Transverse colon (tissue), 4 donors: Measurements from ENCODE around the gene RAI14. TPM values are rescaled to one million over a fixed set of nuclear protein-coding genes. Genes with fewer than 3 reads are reported as not detected.
A peak's percentile ranks its signal among the peaks of the same experiment; 100 is the strongest.

Experiments used
- DNase-seq: peaks from one replicate; pipeline ENCODE4 v3.0.0-alpha.2; 2019
- H3K27ac ChIP-seq, 4 donors: fragments of 200-600 bp; sonication (generic); 2 replicates each; pipeline ENCODE4 v1.5.1; 2016 to 2018; ENCODE audit warnings: inconsistent platforms in 4 of 4
- H3K27me3 ChIP-seq: fragments of 200-600 bp; sonication (generic); 2 replicates; pipeline ENCODE4 v1.5.1; 2017; ENCODE audit warnings: inconsistent platforms
- H3K36me3 ChIP-seq, 4 donors: fragments of 200-600 bp; sonication (generic); 2 replicates each; pipeline ENCODE4 v1.5.1; 2017 to 2019; ENCODE audit warnings: inconsistent platforms in 4 of 4
- H3K4me1 ChIP-seq, 4 donors: fragments of 200-600 bp; sonication (generic); 2 replicates each; pipeline ENCODE4 v1.5.1; 2017 to 2020; ENCODE audit warnings: inconsistent platforms in 4 of 4
- H3K4me3 ChIP-seq, 4 donors: fragments of 200-600 bp; sonication (generic); 1 replicate in 1 of 4; 2 replicates in 3 of 4; pipeline versions ENCODE4 v1.5.1 to v1.6.1; 2017 to 2019; ENCODE audit warnings: inconsistent platforms in 4 of 4
- H3K9me3 ChIP-seq, 2 donors: fragments of 200-600 bp; sonication (generic); 2 replicates each; pipeline ENCODE4 v1.5.1; 2017 to 2019; ENCODE audit warnings: inconsistent platforms in 2 of 2
- CTCF ChIP-seq, 5 experiments: fragments of 200-600 bp in 3 of 5; fragments of 450-650 bp in 2 of 5; sonication (generic) in 3 of 5; IDR thresholded peaks; 1 replicate in 2 of 5; 2 replicates in 3 of 5; pipeline ENCODE4 v1.5.1; 2016 to 2017; ENCODE audit warnings: antibody characterized with exemption in 5 of 5, inconsistent platforms in 3 of 5, mild to moderate bottlenecking in 2 of 5, moderate library complexity in 1 of 5
- EP300 ChIP-seq: sonication (generic); formaldehyde crosslinking; IDR thresholded peaks from one replicate; pipeline ENCODE4 v1.6.1; 2017; ENCODE audit warnings: antibody characterized with exemption, low read depth
- POLR2A ChIP-seq: fragments of 450-650 bp; IDR thresholded peaks from one replicate; pipeline ENCODE4 v1.6.1; 2016; ENCODE audit warnings: antibody characterized with exemption, mild to moderate bottlenecking, moderate library complexity
- POLR2AphosphoS5 ChIP-seq, 3 donors: sonication (generic); formaldehyde crosslinking; IDR thresholded peaks; one replicate each; pipeline ENCODE4 v1.6.1; 2016; ENCODE audit warnings: antibody characterized with exemption in 3 of 3
- WGBS, 2 donors: methylation state at CpG; one replicate each; pipeline ENCODE4 v1.1.5; 2018; ENCODE audit warnings: low coverage in 1 of 2; 5-methylcytosine and 5-hydroxymethylcytosine counted together
- in situ Hi-C, 4 donors: fragments of 200-750 bp; cut with MboI; loops; one replicate each; pipeline versions ENCODE4 v1.15.0 to v1.15.1; 2017; ENCODE audit warnings: low sequenced_read_pairs in 3 of 4, low pct_ligation_motif_present in 1 of 4, low pct_unique_long_range_greater_than_20kb in 1 of 4
- intact Hi-C: fragments of 100-400 bp; cut with DNase I; formaldehyde crosslinking; loops from one replicate; pipeline ENCODE4 v1.15.1; 2023; ENCODE audit warnings: low total_unique reads
- total RNA-seq, 4 donors: library from RNA; depleted of rRNA; stranded (reverse); fragments of >200 nt; gene quantifications; one replicate each; pipeline ENCODE4 v1.1.0, GENCODE V29; 2016

Gene RAI14
- total RNA-seq, 4 donors from 2014 or later = 13.9 to 18.3 (median 15.3) TPM

GRCh38 chr5:34728236-34728635 is 72.1 kb downstream of the RAI14 start:
- Histone ChIP-seq H3K9me3 (no peaks in the 10 kb centered on the region), H3K4me3 (no peak overlapping the region), H3K27me3 (no peaks in the 10 kb centered on the region), H3K27ac (no peak overlapping the region), H3K4me1 (peaks cover 0 to 7% (median 0%) of the 10 kb centered on the region in 4 donors), H3K36me3 (no peaks in the 10 kb centered on the region)
- TF ChIP-seq CTCF (IDR thresholded peaks at IDR 0.05) = no peak
- TF ChIP-seq EP300 = no peak
- no peak for TF ChIP-seq POLR2AphosphoS5 (IDR thresholded peaks at IDR 0.05)
- no peak for TF ChIP-seq POLR2A
- in situ Hi-C loops = no loop called here
- no peak for DNase-seq
- intact Hi-C loops = no loop called here
- WGBS, 2 donors = 85 to 87% methylated on average over 4 of the region's 4 CpGs

- intact Hi-C loops (no loop called here), in situ Hi-C loops (no loop called here)
- TF ChIP-seq CTCF (IDR thresholded peaks at IDR 0.05) = no peak
- TF ChIP-seq EP300 = no peak
- no peak for TF ChIP-seq POLR2AphosphoS5 (IDR thresholded peaks at IDR 0.05)
- no peak for TF ChIP-seq POLR2A
- no peak overlapping the region for H3K4me3 ChIP-seq
- H3K4me1 ChIP-seq = peaks cover 0 to 7% (median 0%) of the 10 kb centered on the region in 4 donors
- H3K27me3 ChIP-seq = no peaks in the 10 kb centered on the region
- WGBS, 2 donors = 48 to 64% methylated on average over 2 to 6 of the region's 6 CpGs
- H3K36me3 ChIP-seq = no peaks in the 10 kb centered on the region
- no peak overlapping the region for H3K27ac ChIP-seq
- DNase-seq = no peak
- H3K9me3 ChIP-seq = no peaks in the 10 kb centered on the region
Measured at GRCh38 chr5:34731435-34732232, 75.5 kb downstream of the RAI14 start.

GRCh38 chr5:34734326-34734725 is 78.2 kb downstream of the RAI14 start:
- TF ChIP-seq EP300 (no peak), POLR2A (no peak), POLR2AphosphoS5 (IDR thresholded peaks at IDR 0.05) (no peak), CTCF (IDR thresholded peaks at IDR 0.05) (no peak)
- in situ Hi-C loops (no loop called here), intact Hi-C loops (no loop called here)
- 91 to 93% methylated on average over 3 of the region's 3 CpGs for WGBS, 2 donors
- peaks cover 0 to 20% (median 4%) of the 10 kb centered on the region in 4 donors for H3K4me1 ChIP-seq
- no peak for DNase-seq
- no peaks in the 10 kb centered on the region for H3K27me3 ChIP-seq
- no peaks in the 10 kb centered on the region for H3K36me3 ChIP-seq
- H3K9me3 ChIP-seq = no peaks in the 10 kb centered on the region
- H3K27ac ChIP-seq = no peak overlapping the region
- no peak overlapping the region for H3K4me3 ChIP-seq

- H3K4me1 ChIP-seq = peaks cover 0 to 26% (median 4%) of the 10 kb centered on the region in 4 donors
- no peak overlapping the region for H3K4me3 ChIP-seq
- no peak overlapping the region for H3K27ac ChIP-seq
- WGBS, 2 donors = 83 to 85% methylated on average over 8 to 19 of the region's 19 CpGs
- no peaks in the 10 kb centered on the region for H3K9me3 ChIP-seq
- no peaks in the 10 kb centered on the region for H3K27me3 ChIP-seq
- intact Hi-C loops = no loop called here
- H3K36me3 ChIP-seq = no peaks in the 10 kb centered on the region
- in situ Hi-C loops = no loop called here
- TF ChIP-seq POLR2A (no peak), POLR2AphosphoS5 (IDR thresholded peaks at IDR 0.05) (peak in 2 of 3 donors; percentile 9 to 32)
- DNase-seq = no peak
Measured at GRCh38 chr5:34735491-34736426, 79.6 kb downstream of the RAI14 start.
